Fibroblast of pulmonary artery (primary cell): ENCODE measurements around the gene MTSS2.
"Not testable (repeated sequence)": the region's sequence is repeated elsewhere in the genome, so short reads cannot be mapped to it uniquely, and the experiment has no call there.

Experiments
- DNase-seq: peaks from one replicate; pipeline ENCODE4 v3.0.0-alpha.2; 2010; ENCODE audit warnings: low read depth
- H3K4me3 ChIP-seq: replicated peaks from 2 replicates; pipeline ENCODE4 v1.5.1; 2011; ENCODE audit warnings: low read depth, mild to moderate bottlenecking, control low read depth, low read length, moderate library complexity
- CTCF ChIP-seq: IDR thresholded peaks from 2 replicates; pipeline ENCODE4 v1.5.1; 2011; ENCODE audit warnings: mild to moderate bottlenecking, control low read depth, low read length, inconsistent platforms; ENCODE audit errors: missing control alignments

The MTSS2 gene

GRCh38 chr16:70677499-70678120 is 8.2 kb downstream of the MTSS2 start:
- no peak overlapping the region for H3K4me3 ChIP-seq
- TF ChIP-seq CTCF, result no peak
- no peak for DNase-seq

- no peak for DNase-seq
- TF ChIP-seq CTCF, result no peak
- H3K4me3 ChIP-seq, result no peak overlapping the region
Observed at GRCh38 chr16:70676675-70677498, 9.0 kb downstream of the MTSS2 start.

GRCh38 chr16:70675851-70676513 is 9.9 kb downstream of the MTSS2 start:
- no peak overlapping the region for H3K4me3 ChIP-seq
- TF ChIP-seq CTCF, result no peak
- no peak for DNase-seq

GRCh38 chr16:70674221-70675014 is 11.4 kb downstream of the MTSS2 start:
- no peak for DNase-seq
- TF ChIP-seq CTCF, result no peak
- H3K4me3 ChIP-seq, result no peak overlapping the region

DNA sequence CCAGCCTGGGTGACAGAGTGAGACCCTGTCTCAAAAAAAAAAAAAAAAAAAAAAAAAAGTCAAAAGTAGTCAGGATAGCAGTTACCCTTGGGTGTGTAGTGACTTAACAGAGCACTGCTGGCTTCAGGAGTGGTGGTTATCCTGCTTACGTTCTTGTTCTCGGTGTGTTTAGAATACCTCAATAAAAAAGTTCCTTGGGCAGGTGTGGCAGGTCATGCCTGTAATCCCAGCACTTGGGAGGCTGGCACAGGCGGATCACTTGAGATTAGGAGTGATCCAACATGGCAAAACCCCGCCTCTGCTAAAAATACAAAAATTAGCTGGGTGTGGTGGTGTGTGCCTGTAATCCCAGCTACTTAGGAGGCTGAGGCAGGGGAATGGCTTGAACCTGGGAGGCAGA is 14.9 kb downstream of the MTSS2 start:
- not testable (repeated sequence) for H3K4me3 ChIP-seq, DNase-seq

DNA sequence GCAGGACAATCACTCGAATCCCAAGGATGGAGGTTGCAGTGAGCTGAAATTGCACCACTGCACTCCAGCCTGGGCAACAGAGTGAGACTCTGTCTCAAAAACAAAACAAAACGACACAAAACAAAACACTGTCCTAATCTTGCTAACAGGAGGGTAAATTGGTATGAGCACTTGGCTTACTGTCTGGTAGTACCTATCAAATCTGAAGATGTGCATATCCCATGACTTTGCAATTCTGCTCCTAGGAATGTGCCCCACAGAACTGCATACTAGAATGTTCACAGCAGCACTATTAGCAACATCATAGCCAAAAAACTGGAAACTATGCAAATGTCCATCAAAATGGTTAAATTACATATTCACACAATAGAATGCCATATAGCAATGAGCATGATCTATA is 15.7 kb downstream of the MTSS2 start:
- DNase-seq, result no peak
- no peak overlapping the region for H3K4me3 ChIP-seq
- no peak for TF ChIP-seq CTCF
